ENCODE results near the gene AMACR.

The AMACR gene

GRCh38 chr5:34043099-34043876, 35.4 kb upstream of the AMACR start, which contains the start of gene C1QTNF3:
Gene C1QTNF3 (minus strand): TSS chr5:34043213. CDS start chr5:34043125, 88 bp downstream.
- peak within 1 kb of the TSS; percentile 29 for H3K4me3 ChIP-seq
- H3K27ac ChIP-seq: peak within 1 kb of the TSS in 1 of 2 donors; percentile 44
- TF ChIP-seq CTCF (IDR thresholded peaks at IDR 0.05): no peak
- DNase-seq (ENCODE audit: low spot score): no peak

GRCh38 chr5:34042321-34042720, 34.5 kb upstream of the AMACR start:
- peak overlapping the region; percentile 29 for H3K4me3 ChIP-seq

GRCh38 chr5:34041247-34041972, 33.6 kb upstream of the AMACR start:
- H3K27ac ChIP-seq: no peak overlapping the region
- H3K4me3 ChIP-seq: no peak overlapping the region
- TF ChIP-seq CTCF (IDR thresholded peaks at IDR 0.05): no peak
- no peak for DNase-seq (ENCODE audit: low spot score)

More at GRCh38 chr5:34042321-34042720, 34.5 kb upstream of the AMACR start:
- DNase-seq (ENCODE audit: low spot score): no peak
- TF ChIP-seq CTCF (IDR thresholded peaks at IDR 0.05): no peak
- H3K27ac ChIP-seq: peak overlapping the region in 1 of 2 donors; percentile 44

GRCh38 chr5:34040472-34040871, 32.6 kb upstream of the AMACR start:
- H3K4me3 ChIP-seq: no peak overlapping the region
- no peak overlapping the region for H3K27ac ChIP-seq
- no peak for DNase-seq (ENCODE audit: low spot score)
- no peak for TF ChIP-seq CTCF (IDR thresholded peaks at IDR 0.05)

GRCh38 chr5:34039398-34040157, 31.7 kb upstream of the AMACR start:
- DNase-seq (ENCODE audit: low spot score): no peak
- no peak for TF ChIP-seq CTCF (IDR thresholded peaks at IDR 0.05)
- H3K27ac ChIP-seq: no peak overlapping the region
- no peak overlapping the region for H3K4me3 ChIP-seq

- TF ChIP-seq CTCF (IDR thresholded peaks at IDR 0.05): no peak
- H3K27ac ChIP-seq: no peak overlapping the region
- DNase-seq (ENCODE audit: low spot score): no peak
- H3K4me3 ChIP-seq: no peak overlapping the region
Measured at GRCh38 chr5:34038838-34039237, 31.0 kb upstream of the AMACR start.

Measured in coronary artery (tissue), 2 donors.